Stromal cell of bone marrow (primary cell): ENCODE data around the gene INO80D.
"Not testable (repeated sequence)": the region's sequence is repeated elsewhere in the genome, so short reads cannot be mapped to it uniquely, and the experiment has no call there.

ENCODE experiments used
- DNase-seq: peaks from one replicate; pipeline ENCODE4 v3.0.0-alpha.2; 2012; ENCODE audit warnings: low read depth

The INO80D gene

DNA sequence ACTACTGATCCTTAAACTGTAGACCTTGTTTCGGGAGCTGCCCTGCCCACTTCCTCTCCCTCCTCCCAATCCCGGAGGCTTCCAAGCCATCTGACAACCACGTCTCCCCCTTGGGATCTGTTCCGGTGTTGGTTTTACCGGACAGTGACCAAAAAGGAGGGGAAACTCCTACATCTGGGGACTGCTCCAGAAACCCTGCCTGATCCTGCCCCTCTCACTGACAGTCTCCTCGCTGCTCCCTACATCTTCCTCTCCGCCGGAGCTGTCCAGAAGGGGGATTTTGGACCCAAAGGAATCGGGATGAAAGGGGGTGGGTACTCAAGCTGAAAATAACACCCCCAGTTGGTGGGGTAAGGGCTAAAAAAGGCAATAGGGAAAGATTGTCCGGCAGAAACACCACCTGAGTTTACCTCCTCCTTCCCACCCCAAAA is 1.5 kb downstream of the INO80D start:
- DNase-seq = peak; percentile 53

DNA sequence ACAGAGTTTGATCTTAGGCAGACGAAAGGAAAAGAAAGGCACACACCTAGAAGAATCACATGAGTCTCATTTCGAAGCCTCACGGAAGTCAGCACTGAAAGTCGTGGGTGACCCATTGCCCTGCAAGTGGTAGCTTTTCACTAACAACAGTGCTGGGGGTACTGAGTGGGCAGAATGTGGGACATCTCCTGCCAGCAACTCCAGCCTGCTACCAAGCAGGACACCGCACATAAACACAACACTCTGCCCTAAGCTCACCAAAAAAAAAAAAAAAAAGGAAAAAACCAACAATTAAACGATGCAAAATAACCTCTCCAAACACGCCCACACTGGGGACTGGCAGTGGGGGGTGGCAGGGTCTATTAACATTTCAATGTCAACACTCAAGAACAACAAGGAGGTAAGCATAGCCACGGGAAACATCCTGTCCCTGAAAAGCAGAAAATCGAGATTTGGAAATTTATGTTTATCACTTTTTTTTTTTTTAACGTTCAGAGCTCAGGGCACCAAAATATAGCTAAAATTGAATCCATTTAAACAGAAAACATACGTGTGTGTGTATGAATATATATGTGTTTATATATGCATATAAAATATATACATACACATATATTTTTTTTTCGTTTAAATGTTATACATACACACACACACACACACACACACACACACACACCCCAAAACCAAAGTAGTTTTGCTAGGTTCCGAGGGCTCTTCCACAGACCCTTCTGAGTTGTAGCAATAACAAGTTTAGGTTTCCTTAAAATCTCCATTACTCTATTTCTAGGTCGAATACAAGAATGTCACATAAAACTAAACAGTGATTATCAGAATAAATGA is 2.2 kb downstream of the INO80D start:
- no peak for DNase-seq

DNA sequence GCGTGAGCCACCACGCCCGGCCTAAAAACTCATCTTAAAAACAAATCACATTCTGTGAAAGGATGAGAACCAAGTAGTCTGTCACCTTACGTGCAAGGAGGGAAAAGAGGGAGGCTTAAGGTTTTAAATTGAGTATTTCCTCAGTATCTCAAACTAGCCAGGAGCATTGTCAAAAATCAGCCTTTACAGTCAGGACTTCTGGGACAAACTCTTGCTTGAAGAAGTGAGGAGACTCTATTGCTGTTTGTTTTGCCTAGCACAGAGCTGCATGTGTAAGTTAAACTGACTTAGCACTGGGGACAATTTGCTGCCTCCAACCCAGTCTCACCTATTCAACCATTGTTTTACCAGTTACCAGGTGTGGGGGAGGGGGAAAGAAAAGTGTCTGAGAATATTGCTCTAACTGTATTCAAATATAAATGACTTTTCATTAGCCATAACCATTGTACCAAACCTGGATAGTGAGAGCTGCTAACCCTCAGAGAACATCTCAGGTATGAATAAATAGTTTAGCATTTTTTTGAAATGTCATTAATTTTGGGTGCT is 3.6 kb downstream of the INO80D start:
- no peak for DNase-seq

DNA sequence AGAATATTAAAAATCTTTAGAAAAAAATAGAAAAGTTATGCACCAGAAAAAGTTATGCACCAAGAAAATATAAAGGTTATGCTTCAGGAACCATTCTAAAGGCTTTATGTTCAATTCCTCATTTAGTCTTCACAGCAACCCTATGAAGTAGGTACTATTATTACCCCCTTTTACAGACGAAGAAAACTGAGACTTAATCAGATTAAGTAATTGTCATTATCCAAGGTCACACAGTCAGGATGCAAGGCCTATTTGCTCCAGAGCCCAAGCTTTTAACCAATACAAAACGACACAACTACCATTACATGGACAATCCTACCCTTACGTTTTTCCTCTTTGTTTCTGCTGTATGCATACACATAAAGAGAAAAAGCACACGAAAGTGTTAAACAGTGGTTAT is 5.0 kb downstream of the INO80D start:
- DNase-seq = no peak

DNA sequence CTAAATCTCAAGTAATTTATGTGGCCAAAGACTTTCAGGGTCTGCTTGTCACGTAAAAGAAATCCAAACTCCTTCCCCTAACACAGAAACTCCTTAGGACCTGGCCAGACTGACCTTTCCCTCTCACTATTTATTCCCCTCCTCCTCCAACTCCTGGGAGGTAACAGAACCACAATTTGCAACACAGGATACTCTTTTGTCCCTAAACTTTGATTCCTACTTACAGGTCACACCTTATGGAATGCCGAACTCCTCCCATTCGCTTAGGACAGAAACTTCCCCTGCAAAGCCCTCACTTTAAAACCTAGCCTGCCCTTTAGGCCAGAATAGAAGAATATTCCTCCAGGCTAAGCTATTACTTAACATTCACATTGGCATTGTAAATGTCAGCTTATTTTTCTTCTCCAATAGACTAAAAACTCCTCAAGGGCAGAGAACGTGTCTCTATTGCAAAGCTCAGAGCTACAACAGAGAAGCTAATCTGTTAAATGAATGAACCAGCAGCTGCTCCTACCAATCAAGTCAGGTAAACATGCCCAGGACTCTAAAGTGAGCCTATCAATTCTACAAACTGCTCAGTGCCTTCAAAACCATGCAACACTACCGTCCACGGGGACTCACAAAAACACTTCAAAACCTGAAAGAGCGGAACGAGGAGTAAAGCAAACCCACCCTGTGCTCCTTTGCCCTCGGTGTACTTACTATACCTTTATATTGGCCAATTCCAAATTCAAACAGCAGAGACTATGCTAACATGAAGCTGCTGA is 6.1 kb downstream of the INO80D start:
- no peak for DNase-seq

DNA sequence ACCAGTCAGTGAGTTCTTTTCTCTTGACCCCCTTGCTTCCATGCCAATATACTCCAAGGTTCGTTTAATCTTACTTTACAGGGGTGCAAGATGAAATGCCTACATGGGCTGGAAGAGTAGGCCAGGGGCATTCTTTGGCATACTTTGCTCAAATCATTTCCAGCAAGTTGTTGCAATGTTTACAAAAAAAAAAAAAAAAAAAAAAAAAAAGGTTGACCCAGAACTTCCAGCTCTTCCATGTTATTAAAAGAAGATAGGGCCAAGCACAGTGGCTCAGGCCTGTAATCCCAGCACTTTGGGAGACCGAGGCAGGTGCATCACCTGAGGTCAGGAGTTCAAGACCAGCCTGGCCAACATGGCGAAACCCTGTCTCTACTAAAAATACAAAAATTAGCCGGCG is 8.1 kb downstream of the INO80D start:
- not testable (repeated sequence) for DNase-seq

DNA sequence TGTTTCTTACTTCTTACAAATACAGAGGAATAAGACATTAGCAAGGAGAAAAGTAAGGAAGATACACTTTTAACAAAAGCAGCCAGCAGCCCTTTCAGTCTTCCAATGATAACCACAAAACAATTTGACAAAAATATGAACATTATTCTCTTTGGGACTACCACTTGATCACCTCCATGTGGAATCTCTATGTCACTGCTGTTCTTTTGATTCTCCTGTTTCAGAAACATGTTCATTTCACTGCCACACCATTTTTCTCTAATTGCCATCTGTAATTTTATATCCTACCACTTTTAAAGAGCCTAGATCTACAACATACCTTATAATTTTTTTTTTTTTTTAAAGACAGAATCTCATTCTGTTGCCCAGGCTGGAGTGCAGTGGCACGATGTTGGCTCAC is 10.9 kb downstream of the INO80D start:
- no peak for DNase-seq

DNA sequence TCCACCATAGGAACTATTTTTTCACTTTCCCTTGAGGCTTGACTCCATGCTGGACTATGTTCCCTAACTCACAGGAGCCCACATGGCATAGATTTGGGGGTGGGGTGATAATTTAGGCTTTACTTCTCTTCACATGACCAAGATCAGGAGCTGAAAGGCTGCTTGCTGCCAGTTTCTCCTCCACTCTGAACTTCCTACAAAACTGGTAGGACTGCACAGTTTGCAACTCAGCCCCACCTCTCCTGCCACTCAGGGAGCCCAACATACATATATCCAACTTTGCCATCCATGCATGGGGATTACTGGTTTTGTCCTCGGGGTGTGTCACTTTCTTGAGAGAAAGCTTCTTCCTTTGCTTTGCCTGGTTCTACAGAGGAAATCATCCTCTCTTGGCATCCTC is 14.2 kb downstream of the INO80D start:
- DNase-seq = no peak

DNA sequence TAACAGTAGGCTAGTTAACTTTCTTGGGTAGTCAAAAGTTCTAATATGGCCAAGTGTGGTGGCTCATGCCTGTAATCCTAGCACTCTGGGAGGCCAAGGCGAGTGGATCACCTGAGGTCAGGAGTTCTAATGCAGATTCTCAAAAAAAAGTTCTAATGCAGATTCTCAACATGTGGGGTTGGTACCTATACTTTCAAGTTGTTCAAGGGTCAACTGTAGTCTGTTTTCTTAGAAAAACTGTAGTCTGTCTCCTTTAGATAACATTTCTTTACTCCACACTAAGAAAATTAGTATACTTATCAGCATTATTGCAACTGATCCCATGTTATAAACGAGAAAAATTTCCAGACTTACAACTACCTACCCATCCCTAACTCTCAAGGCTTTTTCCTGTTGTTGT is 16.6 kb downstream of the INO80D start:
- no peak for DNase-seq

DNA sequence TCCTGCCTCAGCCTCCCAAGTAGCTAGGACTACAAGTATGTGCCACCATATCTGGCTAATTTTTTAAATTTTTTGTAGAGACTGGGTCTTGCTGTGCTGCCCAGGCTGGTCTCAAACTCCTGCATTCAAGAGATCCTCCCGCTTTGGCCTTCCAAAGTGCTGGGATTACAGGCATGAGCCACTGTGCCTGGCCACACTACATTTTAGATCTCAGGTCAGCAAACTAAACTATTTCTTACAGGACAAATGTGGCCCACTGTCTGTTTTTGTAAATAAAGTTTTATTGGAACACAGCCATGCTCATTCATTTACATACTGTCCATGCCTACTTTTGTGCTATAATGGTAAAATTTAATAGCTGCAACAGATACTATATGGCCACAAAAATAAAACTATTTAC is 17.8 kb downstream of the INO80D start:
- no peak for DNase-seq

DNA sequence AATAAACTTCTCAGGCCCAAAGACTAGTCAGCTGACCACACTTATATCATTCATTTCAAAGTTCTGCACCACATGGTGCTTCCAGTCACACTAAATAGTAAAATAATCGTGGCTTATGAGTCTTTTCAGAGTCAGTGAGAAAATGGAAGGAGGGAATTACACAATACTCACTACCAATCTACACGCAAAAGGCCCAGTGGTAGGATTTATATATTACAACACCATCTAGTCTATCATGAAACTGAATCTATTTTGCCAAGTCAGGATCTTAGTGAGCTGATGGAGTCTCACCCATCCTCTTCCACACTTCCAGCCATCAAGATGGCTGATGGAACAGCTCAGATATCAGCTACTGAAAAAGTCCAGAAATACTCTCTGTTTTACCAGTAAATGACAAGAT is 21.9 kb downstream of the INO80D start:
- no peak for DNase-seq

DNA sequence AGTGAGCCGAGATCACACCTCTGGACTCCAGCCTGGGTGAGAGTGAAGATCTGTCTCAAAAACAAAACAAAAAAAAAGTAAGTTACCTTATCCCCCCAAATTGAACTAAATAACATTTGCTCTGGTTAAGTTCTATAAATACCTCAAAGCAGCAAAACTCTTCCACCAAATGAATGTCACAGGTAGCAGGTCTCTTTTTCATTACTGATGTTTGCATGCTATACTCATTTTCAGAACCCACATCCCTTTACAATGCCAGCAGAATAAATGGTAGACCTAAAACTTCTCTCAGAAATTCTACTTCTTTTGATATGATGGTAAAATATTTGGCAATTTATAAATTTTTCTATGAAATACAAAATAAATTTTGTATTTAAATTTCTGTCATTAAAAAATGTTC is 22.3 kb downstream of the INO80D start:
- DNase-seq = no peak

DNA sequence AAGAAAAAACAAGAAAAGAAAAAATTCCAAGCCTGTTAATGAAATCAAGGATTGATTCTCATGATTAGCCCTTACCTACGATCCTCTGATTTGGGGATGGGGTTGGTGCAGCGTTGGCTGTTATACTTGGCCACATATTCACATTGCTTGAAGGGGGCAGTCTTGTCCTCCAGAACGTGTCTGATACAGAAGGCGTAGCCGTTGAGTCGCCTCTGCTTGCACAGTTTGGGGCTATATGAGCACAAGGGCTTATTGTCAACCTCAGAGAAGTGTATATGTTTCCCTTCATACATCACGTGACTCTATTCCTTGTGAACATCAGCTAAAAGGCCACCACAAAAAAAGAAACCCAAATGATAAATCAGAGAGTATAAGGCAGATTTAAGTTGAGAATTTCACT is 23.2 kb downstream of the INO80D start:
- DNase-seq = no peak

DNA sequence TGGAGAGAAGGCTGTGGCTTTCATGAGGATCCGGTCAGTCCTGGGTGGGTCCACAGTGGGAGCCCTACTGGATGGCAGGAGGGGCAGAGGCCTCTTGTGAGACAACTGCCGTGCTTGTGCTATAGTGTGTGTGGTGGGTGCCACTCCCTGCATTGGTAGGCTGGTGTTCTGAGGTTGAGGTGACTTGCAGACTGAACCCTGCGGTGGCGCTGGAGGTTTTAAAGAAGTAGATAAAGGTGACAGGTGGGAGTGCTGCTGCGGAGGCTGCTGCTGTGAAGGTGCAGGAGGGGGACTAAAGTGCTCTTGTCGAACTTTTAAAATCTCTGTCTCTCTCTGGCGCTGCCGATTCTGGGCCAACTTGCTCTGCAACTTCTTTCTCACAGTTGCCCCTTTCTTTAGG is 29.7 kb downstream of the INO80D start:
- no peak for DNase-seq

DNA sequence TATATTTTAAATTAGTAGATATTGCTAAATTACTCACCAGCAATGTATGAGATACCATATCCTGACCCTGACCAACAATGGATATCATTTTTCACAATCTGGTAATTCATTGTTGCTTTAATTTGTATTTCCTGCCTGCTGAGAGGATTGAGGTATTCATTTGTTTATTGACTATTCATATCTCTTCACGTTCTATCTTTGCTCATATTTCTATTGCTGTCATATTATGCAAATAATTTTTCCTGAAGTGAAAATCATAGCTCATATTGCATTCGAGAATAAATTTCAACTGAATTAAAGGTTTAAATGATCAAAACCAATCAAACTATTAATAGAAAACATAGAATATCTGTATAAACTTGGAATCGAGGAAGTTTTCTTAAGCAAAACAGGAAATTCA is 31.0 kb downstream of the INO80D start:
- DNase-seq = no peak

DNA sequence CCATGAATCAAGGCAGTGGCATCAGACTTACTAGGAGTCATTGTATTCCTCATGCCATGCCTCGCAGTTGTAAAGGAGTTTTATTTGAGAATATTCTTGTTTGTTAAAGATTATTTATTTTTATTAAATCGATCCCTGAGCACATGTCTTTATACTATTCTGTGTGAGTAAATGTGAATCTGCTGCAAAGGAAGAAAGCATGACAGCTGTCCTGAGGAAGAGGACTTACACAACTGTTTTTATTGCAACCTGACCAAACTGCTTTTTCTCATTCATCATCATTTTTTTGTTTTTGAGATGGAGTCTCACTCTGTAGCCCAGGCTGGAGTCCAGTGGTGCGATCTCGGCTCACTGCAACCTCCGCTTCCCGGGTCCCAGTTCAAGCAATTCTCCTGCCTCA is 34.1 kb downstream of the INO80D start:
- no peak for DNase-seq

DNA sequence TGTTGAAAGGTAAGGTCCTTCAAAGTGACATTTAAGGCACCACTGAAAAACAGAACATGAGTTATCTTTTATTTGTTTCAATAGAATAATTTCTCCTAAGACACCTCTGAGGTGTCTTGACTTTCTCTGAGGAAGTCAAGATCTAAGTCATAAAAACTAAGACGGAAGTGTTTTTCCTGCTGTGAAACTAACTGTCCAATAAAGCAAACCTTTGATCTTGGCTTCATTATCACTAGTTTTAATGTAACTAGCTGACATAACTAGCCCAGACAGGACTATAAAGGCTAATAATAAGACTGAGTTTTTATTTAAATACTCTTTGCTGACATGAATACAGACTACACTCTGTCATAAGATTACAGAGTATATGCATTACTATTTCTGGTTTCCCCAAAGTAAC is 36.6 kb downstream of the INO80D start:
- no peak for DNase-seq

DNA sequence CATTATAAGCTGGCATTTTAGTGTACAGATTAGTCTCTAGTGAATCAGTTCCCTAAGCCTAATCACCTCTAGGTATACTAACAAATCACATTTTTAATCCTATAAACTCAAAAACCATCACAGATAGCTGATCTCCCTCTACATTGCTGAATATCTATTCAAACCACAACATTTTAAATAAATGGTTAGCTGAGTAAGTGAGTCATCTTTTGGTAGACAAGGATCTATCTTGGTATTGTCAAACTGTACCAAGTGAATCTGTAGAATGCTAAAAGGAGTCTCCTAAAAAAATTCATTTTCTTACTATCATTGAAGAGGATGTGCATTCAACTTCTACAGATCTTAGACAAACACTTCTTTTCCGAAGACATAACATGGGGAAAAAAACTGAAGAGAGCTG is 40.7 kb downstream of the INO80D start:
- no peak for DNase-seq

DNA sequence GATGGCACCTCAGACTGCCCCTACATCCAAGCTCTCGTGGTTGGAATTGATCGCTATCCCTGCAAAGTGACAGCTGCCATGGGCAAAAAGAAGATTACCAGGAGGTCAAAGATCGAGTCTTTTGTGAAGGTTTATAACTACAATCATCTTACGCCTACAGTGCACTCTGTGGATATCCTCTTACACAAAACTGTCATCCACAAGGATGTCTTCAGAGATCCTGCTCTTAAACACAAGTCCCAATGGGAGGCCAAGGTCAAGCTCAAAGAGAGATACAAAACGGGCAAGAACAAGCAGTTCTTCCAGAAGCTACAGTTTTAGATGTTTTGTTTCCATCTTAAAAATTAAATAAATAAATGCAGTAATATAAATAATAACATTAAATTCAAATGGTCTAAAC is 45.4 kb downstream of the INO80D start:
- no peak for DNase-seq

DNA sequence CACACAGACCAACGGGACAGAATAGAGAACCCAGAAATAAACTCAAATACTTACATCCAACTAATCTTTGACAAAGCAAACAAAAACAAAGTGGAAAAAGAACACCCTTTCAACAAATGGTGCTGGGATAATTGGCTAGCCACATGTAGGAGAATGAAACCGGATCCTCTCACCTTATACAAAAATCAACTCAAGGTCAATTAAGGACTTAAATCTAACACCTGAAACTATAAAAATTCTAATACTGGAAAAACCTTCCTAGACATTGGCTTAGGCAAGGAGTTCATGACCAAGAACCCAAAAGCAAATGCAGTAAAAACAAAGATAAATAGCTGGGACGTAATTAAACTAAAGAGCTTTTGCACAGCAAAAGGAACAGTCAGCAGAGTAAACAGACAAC is 50.6 kb downstream of the INO80D start:
- DNase-seq = not testable (repeated sequence)

DNA sequence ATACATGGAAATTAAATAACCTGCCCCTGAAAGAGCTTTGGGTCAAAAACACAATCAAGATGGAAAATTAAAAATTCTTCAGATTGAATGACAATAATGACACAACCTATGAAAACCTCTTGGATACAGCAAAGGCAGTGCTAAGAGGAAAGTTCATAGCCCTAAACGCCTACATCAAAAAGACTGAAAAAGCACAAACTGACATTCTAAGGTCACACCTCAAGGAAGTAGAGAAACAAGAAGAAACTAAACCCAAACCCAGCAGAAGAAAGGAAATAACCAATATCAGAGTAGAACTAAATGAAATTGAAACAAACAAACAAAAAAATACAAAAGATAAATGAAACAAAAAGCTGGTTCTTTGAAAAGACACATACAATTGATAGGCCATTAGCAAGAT is 52.5 kb downstream of the INO80D start:
- not testable (repeated sequence) for DNase-seq

DNA sequence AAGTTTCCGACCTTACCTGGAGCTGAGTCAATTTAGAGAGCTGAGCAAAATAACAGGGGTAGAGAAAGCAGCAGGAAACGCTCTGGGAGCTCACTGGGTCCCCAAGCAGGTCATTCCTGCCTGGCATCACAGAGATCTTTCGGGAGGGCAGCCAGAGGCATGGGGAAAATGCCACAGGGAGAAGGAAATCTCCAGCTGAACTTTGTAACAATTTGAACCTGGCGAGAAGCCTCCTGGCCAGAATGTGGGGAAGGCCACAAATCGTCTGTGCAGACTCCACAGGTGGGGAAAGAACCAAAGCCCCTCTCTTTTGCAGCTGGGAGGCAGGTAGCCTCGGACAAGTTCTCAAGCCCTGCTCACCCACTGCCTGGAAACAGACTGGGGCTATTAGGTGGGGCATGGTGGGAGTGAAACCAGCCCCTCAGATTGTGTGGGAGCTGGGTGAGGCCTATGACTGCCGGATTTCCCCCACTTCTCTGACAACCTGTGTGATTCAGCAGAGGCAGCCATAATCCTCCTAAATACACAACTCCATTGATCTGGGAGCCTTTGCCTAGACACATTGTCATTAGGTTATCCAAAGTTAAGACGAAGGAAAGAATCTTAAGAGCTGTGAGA is 53.9 kb downstream of the INO80D start:
- DNase-seq = no peak
